ENCODE data around the gene APC2. TPM values are rescaled to one million over a fixed set of nuclear protein-coding genes. Genes with fewer than 3 reads are reported as not detected.
"Not testable (repeated sequence)": the region's sequence is repeated elsewhere in the genome, so short reads cannot be mapped to it uniquely, and the experiment has no call there.

The APC2 gene
- total RNA-seq, 1 donor from 2014 or later = 0.59 TPM

GRCh38 chr19:1497578-1498235, 47.8 kb downstream of the APC2 start:
- no peak for DNase-seq

GRCh38 chr19:1499231-1499630, 49.3 kb downstream of the APC2 start:
- not testable (repeated sequence) for DNase-seq

GRCh38 chr19:1501200-1501595, 51.3 kb downstream of the APC2 start:
- DNase-seq = no peak

GRCh38 chr19:1502433-1503088, 52.6 kb downstream of the APC2 start:
- DNase-seq = no peak

- DNase-seq = no peak
Measured at GRCh38 chr19:1503089-1503924, 53.4 kb downstream of the APC2 start.

- DNase-seq = no peak
Measured at GRCh38 chr19:1503925-1504773, 54.2 kb downstream of the APC2 start.

- no peak for DNase-seq
Measured at GRCh38 chr19:1505012-1505411, 55.1 kb downstream of the APC2 start.

GRCh38 chr19:1505991-1506881, 56.3 kb downstream of the APC2 start:
- DNase-seq = no peak

GRCh38 chr19:1507192-1507660, 57.3 kb downstream of the APC2 start:
- DNase-seq = no peak

- DNase-seq = peak; percentile 97
Measured at GRCh38 chr19:1507763-1508506, 58.0 kb downstream of the APC2 start.

GRCh38 chr19:1508507-1508856, 58.6 kb downstream of the APC2 start:
- no peak for DNase-seq

GRCh38 chr19:1509602-1510441, 59.9 kb downstream of the APC2 start:
- DNase-seq = no peak

GRCh38 chr19:1510442-1510806, 60.5 kb downstream of the APC2 start:
- no peak for DNase-seq

GRCh38 chr19:1510807-1511206, 60.9 kb downstream of the APC2 start:
- DNase-seq = no peak

- no peak for DNase-seq
Measured at GRCh38 chr19:1511318-1512317, 61.7 kb downstream of the APC2 start.

- DNase-seq = peak; percentile 57
Measured at GRCh38 chr19:1512671-1513498, 63.0 kb downstream of the APC2 start, which contains the start of gene ADAMTSL5. ADAMTSL5 (minus strand) TSS chr19:1513019; CDS start chr19:1510943, 2,076 bp downstream.

All from skin of body (tissue), 2 donors.